Measurements from ENCODE around the gene SPPL2B. TPM values are rescaled to one million over a fixed set of nuclear protein-coding genes. Genes with fewer than 3 reads are reported as not detected.
A peak's percentile ranks its signal among the peaks of the same experiment; 100 is the strongest.

Gene SPPL2B
- total RNA-seq, 6 experiments from 2014 or later = 11.8 to 39.8 (median 26.5) TPM

DNA sequence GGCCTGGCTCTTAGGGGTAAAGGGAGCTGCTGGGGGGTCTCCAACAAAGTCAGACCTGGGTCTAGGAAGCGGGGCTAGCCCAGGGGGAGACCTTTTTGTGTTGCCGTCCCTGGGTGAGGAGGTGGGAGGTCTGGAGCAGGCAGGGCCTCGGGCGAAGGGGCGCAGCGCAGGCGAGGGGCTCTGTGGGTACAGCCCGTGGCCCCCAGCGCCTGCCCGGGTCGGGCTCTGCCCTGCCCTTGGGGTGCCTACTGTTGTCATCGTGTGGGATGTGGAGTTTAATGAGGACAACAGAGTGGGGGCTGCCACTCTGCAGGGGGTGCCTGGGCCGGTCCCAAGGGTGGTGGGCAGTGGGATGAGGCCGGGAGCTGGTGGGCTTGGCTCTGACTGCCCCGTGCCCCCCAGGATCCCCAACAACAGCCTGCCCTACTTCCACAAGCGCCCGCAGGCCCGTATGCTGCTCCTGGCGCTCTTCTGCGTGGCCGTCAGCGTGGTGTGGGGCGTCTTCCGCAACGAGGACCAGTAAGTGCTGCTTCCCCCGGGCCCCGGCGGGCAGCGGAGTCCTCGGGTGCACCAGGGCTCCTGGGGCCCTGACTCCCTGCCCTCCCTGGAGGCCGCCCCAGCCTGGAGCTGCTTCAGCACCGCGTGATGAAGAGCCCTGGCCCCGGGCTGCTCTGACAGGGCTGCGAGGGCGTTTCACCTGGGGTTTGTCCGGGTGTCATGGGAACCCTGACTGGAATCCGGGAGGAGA lies 12.2 kb downstream of the SPPL2B start:
- TF ChIP-seq, protein P1, sequence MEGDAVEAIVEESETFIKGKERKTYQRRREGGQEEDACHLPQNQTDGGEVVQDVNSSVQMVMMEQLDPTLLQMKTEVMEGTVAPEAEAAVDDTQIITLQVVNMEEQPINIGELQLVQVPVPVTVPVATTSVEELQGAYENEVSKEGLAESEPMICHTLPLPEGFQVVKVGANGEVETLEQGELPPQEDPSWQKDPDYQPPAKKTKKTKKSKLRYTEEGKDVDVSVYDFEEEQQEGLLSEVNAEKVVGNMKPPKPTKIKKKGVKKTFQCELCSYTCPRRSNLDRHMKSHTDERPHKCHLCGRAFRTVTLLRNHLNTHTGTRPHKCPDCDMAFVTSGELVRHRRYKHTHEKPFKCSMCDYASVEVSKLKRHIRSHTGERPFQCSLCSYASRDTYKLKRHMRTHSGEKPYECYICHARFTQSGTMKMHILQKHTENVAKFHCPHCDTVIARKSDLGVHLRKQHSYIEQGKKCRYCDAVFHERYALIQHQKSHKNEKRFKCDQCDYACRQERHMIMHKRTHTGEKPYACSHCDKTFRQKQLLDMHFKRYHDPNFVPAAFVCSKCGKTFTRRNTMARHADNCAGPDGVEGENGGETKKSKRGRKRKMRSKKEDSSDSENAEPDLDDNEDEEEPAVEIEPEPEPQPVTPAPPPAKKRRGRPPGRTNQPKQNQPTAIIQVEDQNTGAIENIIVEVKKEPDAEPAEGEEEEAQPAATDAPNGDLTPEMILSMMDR (IDR thresholded peaks at IDR 0.05) = no peak
- TF ChIP-seq POLR2A (IDR thresholded peaks at IDR 0.05) = no peak
- no peak overlapping the region for H3K27ac ChIP-seq
- DNase-seq = no peak
- intact Hi-C loops (cut with DNase I) = no loop called here
- H3K27me3 ChIP-seq = no peaks in the 10 kb centered on the region
- no peaks in the 10 kb centered on the region for H3K9me3 ChIP-seq
- no peak for ATAC-seq
- 81% methylated on average over 9 of the region's 38 CpGs for WGBS (ENCODE audit: insufficient coverage, low coverage, low lambda C conversion rate, missing lambda C conversion rate)
- H3K36me3 ChIP-seq = peaks cover 0 to 11% (median 0%) of the 10 kb centered on the region in 4 donors
- no peaks in the 10 kb centered on the region for H3K4me1 ChIP-seq
- H3K4me3 ChIP-seq = no peak overlapping the region

DNA sequence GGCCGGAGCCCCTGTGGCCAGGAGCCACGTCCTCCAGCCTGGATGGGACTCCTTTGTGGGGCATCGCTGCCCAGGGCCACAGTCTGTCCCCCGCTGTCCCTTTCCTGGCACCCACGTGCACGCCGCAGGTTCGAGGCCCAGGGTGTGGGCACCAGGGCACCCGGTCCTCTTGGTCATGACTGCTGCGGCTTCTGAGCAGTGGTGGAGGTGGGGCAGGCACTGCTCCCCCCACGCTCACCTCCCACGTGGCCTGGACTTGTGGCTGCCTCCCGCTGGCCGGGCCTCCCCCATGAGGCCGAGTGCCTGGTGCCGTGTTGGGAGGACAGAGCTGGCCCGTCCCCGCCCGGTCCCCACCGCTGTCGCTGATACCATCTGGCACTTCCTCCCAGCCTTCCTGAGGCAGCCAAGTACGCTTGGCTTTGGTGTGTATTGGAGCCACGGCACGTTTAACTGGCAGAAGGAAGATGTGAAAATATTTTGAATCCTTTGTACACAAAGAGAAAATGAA lies 12.8 kb downstream of the SPPL2B start:
- 58% methylated on average over 9 of the region's 24 CpGs for WGBS (ENCODE audit: insufficient coverage, low coverage, low lambda C conversion rate, missing lambda C conversion rate)
- Histone ChIP-seq H3K27ac (no peak overlapping the region), H3K4me1 (no peaks in the 10 kb centered on the region), H3K27me3 (no peaks in the 10 kb centered on the region), H3K4me3 (no peak overlapping the region), H3K36me3 (peaks cover 0 to 12% (median 0%) of the 10 kb centered on the region in 4 donors), H3K9me3 (no peaks in the 10 kb centered on the region)
- TF ChIP-seq, protein P1 (IDR thresholded peaks at IDR 0.05) = no peak
- TF ChIP-seq POLR2A (IDR thresholded peaks at IDR 0.05) = no peak
- intact Hi-C loops (cut with DNase I) = no loop called here
- DNase-seq = no peak
- ATAC-seq = no peak

DNA sequence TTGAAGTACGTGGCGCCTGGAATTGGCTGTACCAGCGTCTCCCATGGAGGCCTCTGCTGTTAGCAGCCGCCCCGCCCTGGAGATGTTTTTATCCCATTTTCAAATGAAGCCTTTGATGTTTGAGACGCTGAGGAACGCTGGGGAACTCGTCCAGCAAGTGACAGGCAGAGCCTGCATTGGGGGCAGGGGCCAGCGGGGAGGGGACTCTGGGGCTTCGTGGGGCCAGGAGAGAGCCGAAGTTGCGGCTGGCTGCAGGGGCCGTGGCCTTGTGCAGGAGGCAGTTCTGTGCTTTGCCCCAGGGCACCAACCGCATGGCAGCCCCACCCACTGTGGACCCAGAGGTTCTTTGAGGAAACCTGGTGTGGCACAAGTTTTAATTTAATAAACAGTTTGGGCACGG lies 13.5 kb downstream of the SPPL2B start:
- TF ChIP-seq POLR2A (IDR thresholded peaks at IDR 0.05) = no peak
- TF ChIP-seq, protein P1 (IDR thresholded peaks at IDR 0.05) = no peak
- Histone ChIP-seq H3K4me3 (no peak overlapping the region), H3K4me1 (no peaks in the 10 kb centered on the region), H3K27me3 (no peaks in the 10 kb centered on the region), H3K9me3 (no peaks in the 10 kb centered on the region), H3K36me3 (peaks cover 0 to 17% (median 0%) of the 10 kb centered on the region in 4 donors), H3K27ac (no peak overlapping the region)
- intact Hi-C loops (cut with DNase I) = no loop called here
- ATAC-seq (no peak), DNase-seq (no peak)
- WGBS (ENCODE audit: insufficient coverage, low coverage, low lambda C conversion rate, missing lambda C conversion rate) = 83% methylated on average over 6 of the region's 15 CpGs

DNA sequence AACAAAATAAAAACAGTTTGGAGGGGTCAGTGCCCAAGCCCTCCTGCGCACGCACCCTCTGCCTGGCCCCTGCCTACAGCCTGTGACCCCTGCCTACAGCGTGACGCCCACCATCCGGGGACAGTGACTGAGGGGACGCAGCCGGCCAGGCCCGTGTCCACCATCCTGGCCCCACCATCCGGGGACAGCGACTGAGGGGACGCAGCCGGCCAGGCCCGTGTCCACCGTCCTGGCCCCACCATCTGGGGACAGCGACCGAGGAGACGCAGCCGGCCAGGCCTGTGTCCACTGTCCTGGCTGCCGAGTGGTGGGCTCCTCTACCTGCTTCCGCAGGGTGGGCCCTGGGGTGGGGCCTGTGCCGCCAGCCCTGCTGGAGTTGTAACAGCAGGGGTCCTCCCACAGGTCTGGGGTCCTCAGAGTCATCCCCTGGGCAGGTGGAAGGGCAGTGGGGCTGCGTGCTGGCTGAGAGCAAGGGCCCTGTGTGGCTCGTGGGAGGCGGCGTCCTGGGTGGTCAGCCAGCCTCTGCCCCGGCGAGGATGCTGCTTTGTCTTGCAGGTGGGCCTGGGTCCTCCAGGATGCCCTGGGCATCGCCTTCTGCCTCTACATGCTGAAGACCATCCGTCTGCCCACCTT lies 14.3 kb downstream of the SPPL2B start:
- no peaks in the 10 kb centered on the region for H3K9me3 ChIP-seq
- H3K36me3 ChIP-seq = peaks cover 0 to 17% (median 0%) of the 10 kb centered on the region in 4 donors
- intact Hi-C loops (cut with DNase I) = no loop called here
- no peak overlapping the region for H3K4me3 ChIP-seq
- no CpG with 5 or more reads among the region's 29 CpGs for WGBS (ENCODE audit: insufficient coverage, low coverage, low lambda C conversion rate, missing lambda C conversion rate)
- TF ChIP-seq, protein P1 (IDR thresholded peaks at IDR 0.05) = no peak
- no peak for TF ChIP-seq POLR2A (IDR thresholded peaks at IDR 0.05)
- ATAC-seq (no peak), DNase-seq (peak in 1 of 3 donors; percentile 14)
- no peak overlapping the region for H3K27ac ChIP-seq
- no peaks in the 10 kb centered on the region for H3K27me3 ChIP-seq
- H3K4me1 ChIP-seq = no peaks in the 10 kb centered on the region

Measured in right lobe of liver (tissue), 6 donors.